Measurements from ENCODE around the gene ELOVL5.

The ELOVL5 gene

GRCh38 chr6:53268858-53269608, 79.7 kb downstream of the ELOVL5 start:
- no peak for DNase-seq

GRCh38 chr6:53266553-53267090, 82.1 kb downstream of the ELOVL5 start:
- no peak for DNase-seq

- DNase-seq = no peak
Observed at GRCh38 chr6:53264915-53265607, 83.7 kb downstream of the ELOVL5 start.

GRCh38 chr6:53264337-53264736, 84.4 kb downstream of the ELOVL5 start:
- no peak for DNase-seq

- no peak for DNase-seq
Observed at GRCh38 chr6:53263917-53264316, 84.8 kb downstream of the ELOVL5 start.

GRCh38 chr6:53259860-53260580, 88.7 kb downstream of the ELOVL5 start:
- DNase-seq = no peak

- DNase-seq = no peak
Observed at GRCh38 chr6:53258774-53259155, 90.0 kb downstream of the ELOVL5 start.

- DNase-seq = no peak
Observed at GRCh38 chr6:53258076-53258773, 90.5 kb downstream of the ELOVL5 start.

GRCh38 chr6:53257533-53257932, 91.2 kb downstream of the ELOVL5 start:
- DNase-seq = no peak

- DNase-seq = no peak
Observed at GRCh38 chr6:53257001-53257400, 91.7 kb downstream of the ELOVL5 start.

- no peak for DNase-seq
Observed at GRCh38 chr6:53252177-53252692, 96.5 kb downstream of the ELOVL5 start.

- DNase-seq = no peak
Observed at GRCh38 chr6:53251033-53251672, 97.6 kb downstream of the ELOVL5 start.

GRCh38 chr6:53250176-53251032, 98.3 kb downstream of the ELOVL5 start:
- no peak for DNase-seq

- no peak for DNase-seq
Observed at GRCh38 chr6:53246924-53247323, 101.8 kb downstream of the ELOVL5 start.

- no peak for DNase-seq
Observed at GRCh38 chr6:53244958-53245357, 103.8 kb downstream of the ELOVL5 start.

- DNase-seq = no peak
Observed at GRCh38 chr6:53244399-53244931, 104.3 kb downstream of the ELOVL5 start.

- no peak for DNase-seq
Observed at GRCh38 chr6:53241938-53242337, 106.8 kb downstream of the ELOVL5 start.

- no peak for DNase-seq
Observed at GRCh38 chr6:53240761-53241160, 108.0 kb downstream of the ELOVL5 start.

GRCh38 chr6:53240139-53240538, 108.6 kb downstream of the ELOVL5 start:
- no peak for DNase-seq

- DNase-seq = no peak
Observed at GRCh38 chr6:53239526-53239925, 109.2 kb downstream of the ELOVL5 start.

GRCh38 chr6:53238311-53238710, 110.4 kb downstream of the ELOVL5 start:
- DNase-seq = no peak
